GM18907 (cell line): ENCODE measurements around the gene SIDT1.

Experiments used
- ATAC-seq: cut with Tn5 transposase; IDR thresholded peaks from one replicate; pipeline ENCODE4 v1.9.1; 2021; ENCODE audit warnings: mild to moderate bottlenecking, moderate library complexity; ENCODE audit not compliant: unreplicated experiment

Gene SIDT1

DNA sequence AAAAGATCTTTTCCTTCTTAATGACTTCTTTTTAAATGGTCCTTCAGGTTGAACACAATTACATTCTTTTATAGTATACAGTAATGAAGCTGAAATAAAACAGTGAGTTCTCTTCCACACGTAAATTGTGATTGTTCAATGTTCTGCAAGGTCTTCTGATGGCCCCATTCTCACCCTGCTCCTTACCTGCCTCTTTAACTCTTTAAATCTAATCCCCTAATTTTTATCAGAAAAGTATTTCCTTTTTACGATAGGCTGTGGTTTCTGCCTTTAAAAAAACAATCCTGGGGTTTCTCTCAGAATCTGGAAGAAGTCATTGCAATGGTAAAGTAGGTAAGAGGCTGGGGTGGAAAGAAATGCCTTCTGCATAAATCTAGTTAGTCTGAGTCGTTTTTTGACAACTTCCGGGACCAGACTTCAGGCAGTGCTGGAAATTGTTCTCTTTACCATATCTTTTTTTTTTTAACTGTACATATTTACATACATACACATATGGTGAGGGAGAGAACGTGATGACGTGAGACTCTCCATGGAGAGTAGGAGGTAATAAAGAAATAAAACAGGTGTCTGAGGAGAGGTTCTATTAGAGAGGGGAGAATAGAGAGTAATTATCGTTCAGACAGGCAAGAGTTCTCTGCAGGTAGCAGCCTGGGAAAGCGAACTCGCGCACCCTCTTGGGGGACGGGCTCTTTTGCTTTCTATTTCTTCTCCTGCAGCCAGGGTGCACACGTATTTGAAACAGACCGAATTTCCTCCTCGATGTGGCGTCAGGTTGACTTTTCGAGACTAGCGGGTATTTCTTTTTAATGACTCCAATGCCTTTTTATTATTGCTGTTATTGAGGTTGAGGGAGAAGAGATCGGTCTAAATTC is at the start of gene SIDT1:
SIDT1 (plus strand) TSS at position 730 of the 872 bp plus-strand sequence. CDS start 467 bp downstream, outside the sequence.
- ATAC-seq = peak; percentile 74

DNA sequence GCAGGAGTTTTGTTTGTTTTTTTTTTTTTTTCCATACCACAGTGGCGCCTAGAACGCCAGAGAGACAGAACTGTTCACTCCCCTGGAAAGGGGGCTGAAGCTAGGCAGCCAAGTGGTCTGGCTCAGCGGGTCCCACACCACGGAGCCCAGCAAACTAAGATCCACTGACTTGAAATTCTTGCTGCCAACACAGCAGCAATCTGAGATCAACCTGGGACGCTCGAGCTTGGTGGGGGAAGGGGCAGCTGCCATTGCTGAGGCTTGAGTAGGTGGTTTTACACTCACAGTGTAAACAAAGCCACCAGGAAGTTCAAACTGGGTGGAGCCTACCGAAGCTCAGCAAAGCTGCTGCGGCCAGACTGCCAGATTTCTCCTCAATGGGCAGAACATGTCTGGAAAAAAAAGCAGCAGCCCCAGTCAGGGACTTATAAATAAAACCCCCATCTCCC is 47.2 kb upstream of the SIDT1 start:
- no peak for ATAC-seq

DNA sequence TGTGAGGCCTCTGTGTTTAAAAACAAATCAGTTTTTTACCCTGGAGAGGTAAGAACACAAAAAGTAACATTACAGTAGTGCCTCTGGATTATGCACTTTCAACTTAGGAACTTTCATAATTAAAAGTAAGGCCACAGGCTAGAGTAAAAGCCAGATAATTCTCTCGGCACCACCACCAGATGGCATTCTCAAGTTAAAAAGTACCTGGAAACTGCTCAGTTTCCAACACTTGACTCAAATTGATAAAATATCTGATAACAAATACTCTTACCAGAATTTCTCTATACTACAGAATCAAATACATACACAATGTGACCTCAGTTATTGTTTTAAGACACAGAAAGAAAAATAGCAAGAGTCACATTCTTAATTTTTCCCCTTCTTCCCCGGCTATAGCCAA is 37.3 kb upstream of the SIDT1 start:
- ATAC-seq = no peak

DNA sequence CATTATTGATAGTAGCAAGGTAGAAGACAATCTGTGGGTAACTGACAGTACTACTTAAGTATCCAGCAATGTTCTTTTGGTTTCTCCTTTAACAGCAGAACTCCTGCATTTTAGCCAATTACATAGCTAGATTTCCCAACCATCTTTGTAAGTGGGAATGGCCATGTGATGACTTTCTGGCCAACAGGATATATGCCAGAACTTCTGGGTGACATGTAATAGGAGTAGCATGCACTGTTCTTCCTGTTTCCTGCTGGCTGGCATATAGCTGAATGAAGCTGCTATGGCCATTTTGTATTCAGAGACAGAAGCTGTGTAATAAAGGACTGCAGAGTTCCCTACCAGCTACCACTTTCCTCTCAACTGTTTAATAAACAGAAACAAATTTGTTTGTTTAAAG is 35.4 kb upstream of the SIDT1 start:
- no peak for ATAC-seq

DNA sequence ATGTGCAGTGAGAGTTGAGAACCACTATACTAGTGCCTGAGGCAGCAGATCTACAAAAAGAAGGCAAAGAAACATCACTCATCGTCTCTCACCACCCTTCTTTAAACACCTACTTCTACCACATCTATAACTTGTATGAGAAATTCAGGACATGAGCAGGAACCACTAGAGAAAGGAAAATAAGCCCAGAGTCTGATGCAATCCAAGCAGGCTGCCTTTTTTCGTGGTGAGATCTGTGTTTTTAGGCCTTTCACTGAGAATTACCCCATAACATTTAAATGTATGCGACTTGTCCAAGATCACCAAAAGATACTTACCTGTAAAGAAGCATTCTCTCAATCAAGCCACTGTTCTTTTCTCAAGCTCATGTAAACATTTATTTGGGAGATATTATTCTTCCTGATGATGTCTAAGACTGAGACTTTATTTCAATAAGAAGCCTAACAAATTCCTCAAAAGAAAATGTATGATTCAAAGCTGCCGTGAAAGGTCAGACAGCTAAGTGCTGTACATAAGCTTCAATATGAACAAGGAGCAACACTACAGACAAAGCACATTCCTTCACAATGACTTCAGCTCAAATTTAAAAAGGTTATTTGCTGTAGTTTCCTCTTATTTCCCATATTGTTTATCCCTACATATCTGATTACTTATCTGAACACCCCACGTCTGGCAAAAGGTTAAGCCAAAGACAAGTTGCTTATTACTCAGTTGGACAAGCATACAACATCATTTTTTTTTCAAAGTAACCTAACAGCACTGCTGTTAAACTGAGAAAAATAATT is 33.9 kb upstream of the SIDT1 start:
- no peak for ATAC-seq

DNA sequence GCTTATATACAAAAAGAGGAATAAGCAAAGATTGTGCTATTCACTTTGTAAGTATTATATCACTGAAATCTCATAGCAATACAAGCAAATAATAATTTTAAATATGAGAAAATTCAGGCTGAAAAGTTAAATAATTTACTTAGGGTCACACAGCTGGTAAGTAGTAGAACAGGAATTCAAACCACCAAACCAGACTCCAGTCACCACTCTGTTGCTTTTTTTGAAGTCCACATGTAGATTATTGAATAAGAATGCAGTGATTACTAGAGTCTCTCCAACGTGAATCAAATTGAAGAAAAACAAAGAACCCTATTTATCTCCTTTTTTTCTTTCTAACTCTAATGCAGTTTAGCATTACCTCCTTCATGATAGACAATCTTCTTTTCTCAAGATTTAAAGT is 33.3 kb upstream of the SIDT1 start:
- no peak for ATAC-seq

DNA sequence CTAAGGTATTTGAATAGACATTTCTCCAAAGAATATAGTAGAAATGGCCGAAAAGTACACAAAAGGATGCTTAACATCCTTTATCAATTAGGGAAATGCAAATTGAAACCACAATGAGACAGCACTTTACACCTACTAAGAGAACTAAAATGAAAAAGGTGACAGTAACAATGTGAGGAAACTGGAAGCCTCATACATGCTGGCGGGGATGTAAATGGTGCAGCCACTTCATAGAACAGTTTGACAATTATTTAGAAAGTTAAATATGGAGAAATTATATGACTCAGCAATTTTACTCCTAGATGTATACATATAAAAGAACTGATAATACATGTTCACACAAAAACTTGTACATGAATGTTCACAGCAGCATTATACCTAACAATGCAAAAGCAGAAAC is 30.8 kb upstream of the SIDT1 start:
- ATAC-seq = no peak

DNA sequence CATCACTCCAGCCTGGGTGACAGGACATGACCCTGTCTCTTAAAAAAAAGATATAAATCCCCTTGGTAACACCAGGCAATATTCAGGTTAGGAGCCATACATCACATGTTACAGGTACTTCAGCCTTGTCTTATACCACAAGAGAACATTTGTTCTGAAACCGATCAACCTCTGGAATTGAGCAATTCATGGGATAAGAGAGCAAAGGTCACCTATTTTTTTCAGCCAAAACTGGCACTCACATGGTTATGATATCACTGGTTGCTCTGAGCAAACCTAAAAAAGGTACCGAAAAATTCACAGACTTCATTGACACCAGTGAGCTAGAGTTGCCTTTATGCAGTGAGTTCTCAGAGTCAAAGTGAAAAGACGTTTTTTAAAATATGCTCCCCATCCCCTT is 26.5 kb upstream of the SIDT1 start:
- no peak for ATAC-seq

DNA sequence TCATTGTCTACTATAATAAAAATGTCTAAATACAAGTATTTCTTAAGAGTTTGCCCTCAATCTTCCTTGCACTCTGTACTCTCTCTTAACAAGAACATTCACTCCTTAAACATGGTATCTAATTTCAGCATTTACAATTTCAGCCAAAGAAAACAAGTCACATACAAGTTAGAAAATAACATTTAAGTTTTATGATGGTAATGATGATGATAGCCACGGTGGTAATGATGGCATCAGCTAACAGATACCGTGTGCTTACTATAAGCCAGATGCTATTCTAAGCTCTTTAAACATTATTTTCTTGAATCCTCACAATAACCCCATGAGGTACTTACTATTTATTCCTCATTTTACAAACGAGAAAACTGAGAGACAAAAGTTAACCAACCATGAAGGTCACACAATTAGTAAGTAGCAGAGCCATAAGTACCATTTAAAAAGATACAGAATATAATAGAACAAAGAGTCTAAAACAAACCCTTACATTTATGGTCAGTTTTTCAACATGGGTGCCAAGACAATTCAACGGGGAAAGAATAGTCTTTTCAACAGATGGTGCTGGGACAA is 24.8 kb upstream of the SIDT1 start:
- ATAC-seq = no peak

DNA sequence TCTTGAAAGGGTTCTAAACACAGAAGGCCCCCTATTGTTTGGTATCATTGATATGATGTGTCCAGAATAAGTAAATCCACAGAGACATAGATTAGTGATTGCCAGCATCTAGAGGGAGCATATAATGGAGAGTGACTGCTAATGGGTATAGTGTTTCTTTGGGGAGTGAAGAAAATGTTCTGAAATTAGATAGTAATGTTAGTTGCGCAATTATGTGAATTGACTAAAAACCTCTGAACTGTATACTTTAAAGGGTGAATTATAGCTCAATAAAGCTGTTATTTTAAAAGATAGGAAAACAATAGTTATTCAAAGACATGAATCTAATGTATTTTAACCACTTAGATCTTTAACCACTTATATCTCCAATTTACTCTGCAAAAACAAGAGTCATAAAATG is 23.4 kb upstream of the SIDT1 start:
- ATAC-seq = no peak

DNA sequence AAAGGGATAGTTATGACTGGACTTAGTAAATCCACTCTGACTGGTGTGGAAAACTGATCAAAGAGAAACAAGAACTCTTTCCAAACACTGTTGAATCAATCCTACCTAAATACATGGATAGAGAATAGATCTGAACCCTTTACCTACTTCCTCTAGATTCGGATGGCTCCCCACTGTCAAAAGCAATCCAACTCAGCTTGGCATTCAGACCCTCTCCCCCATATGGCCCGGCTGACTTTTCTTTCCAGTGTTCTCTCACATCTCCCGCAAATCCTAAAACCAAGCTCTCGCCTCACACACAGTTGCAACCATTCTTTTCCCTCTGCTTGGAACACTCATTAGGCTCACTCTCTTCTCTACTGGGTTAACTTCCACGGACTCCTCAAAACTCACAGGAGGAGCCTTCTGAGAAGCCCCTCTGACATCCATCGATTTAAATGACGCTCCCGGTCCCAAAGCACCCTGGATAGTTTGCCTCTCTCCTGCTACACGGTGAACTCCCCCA is 18.0 kb upstream of the SIDT1 start:
- ATAC-seq = peak; percentile 10

DNA sequence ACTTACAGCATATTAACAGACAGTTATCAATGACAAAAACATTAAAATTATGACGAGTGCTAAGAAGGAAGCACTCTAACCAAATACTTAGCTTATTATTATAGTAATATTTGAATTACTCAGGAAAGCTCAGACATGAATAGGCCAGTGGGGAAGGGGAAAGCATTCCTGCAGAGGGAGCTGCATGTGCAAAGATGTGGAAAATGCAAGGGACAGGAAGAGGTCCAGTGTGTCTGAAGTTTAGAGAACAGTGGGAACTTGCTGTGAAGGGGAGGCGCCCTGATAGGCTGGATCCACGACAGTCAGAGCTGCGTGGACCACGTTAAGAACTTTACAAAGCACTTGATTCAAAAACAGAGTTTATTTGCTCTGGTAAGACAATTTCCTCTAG is 16.2 kb upstream of the SIDT1 start:
- no peak for ATAC-seq

DNA sequence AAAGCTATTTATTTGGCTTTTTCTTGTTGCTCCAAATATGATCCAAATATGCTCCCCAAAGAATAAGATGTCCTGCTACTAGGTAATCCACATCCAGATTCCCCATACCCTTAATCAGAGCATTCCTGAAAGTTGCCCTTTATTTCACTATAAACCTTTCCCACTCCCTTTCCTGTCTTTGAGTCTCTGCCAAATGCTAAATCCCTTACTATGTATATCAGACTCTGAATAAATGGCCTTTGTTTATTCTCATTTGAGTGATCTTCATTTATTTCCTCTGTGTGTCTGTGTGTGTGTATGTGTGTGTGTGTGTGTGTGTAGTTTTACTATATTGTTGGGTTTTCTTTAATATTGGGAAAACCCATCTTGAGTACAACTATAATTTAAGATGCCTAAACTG is 10.4 kb upstream of the SIDT1 start:
- ATAC-seq = no peak

DNA sequence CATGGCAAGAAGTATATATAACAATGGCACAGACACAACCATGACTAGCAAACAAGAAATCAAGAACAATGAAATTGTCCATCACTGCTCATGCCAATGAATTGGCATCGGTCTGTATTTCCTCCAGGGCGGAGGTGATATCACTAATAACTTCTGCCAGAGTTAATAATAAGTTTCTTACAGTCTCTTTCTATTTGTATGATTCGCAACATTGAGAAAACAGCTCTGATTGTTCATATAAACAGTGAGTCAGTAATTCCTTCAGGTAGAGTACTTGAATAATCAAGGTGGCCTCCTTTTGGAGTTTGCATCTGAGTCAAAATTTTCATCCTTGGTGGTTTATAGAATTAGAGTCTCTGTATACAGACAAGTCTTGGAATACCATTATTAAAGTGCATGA is 9.1 kb upstream of the SIDT1 start:
- ATAC-seq = no peak

DNA sequence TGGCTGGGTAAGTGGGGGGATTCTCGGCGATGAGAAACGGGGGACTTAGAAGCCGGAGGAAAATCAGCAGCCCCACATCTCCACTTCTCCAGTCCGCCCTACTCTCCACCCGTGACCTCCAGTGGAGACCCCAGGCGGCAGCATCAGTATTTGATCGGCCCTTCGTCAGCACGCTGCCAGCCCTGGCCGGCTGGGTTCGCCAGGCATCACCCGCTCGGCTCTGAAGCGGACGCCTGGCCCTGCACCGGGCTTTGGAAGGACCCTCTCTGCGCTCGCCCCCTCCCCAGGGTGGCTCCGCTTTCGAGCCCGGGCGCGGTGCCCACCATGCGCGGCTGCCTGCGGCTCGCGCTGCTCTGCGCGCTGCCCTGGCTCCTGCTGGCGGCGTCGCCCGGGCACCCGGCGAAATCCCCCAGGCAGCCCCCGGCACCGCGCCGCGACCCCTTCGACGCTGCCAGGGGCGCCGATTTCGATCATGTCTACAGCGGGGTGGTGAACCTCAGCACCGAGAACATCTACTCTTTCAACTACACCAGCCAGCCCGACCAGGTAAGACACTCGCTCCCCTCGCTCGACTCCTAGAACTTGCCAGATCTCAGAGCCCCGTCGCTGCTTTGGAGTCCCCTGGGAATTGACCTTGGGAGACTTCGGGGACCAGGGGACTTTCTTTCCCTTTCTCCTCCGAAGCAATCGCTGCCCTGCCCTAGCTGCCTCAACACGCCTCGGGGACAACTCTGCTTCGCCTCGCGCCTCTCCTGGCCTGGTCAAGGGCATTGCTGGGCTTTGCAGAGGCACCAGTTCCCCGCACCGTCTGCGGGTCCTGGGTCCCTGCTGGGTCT is 561 bp downstream of the SIDT1 start:
- peak; percentile 53 for ATAC-seq

DNA sequence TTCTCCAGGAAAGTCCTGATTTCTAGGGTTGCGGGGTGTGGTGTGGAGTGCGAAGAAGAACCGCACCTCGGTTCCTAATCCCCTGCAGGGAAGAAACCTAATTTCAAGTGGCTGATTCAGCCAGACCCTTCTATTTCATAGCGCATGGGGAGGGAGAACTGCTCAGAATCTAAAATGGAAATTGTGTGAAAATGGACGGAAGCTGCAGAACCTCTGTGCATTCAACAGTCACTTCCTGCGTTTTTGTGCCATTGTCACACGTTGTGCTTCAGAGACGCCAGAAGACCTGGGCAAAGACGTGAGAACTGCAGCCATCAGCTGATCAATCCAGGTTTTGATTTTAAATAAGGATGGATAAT is 1.2 kb downstream of the SIDT1 start:
- peak; percentile 32 for ATAC-seq

DNA sequence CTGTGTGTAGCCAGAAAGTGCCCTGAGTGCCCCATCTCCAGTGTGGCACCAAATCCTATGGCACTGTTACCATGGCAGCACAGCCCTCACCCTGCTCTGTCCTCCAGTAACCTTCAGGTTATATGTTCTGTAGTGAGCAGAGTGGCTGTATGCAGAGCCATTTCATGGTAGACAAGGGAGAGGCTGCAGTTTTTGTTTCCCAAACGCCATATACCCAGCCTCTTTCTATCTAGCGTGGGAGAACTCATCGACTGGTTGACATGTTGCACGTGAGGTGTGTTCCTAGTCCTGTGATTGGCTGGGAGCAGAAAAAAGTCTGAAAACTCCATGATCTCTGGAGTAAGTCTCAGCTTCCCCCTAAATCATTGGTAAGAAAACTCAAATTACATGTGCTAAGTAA is 2.0 kb downstream of the SIDT1 start:
- no peak for ATAC-seq

DNA sequence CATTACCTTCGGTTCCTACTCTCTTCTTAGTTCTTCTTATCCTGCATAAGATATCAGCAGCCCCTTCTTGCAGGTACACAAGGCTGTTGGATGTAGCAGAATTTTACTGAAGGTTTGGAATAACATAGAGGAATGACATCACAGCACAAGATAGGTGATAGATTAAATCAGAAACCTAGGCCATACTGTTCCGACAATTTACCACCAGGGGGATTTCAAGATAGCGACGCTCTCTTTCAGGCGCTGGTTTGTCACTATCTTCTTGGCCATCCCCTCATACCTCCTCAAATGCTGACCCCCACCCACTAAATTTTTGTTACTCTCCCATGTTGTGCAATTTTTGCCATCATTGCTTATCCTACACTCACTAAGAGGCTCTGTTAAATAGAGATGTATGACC is 3.5 kb downstream of the SIDT1 start:
- ATAC-seq = no peak

DNA sequence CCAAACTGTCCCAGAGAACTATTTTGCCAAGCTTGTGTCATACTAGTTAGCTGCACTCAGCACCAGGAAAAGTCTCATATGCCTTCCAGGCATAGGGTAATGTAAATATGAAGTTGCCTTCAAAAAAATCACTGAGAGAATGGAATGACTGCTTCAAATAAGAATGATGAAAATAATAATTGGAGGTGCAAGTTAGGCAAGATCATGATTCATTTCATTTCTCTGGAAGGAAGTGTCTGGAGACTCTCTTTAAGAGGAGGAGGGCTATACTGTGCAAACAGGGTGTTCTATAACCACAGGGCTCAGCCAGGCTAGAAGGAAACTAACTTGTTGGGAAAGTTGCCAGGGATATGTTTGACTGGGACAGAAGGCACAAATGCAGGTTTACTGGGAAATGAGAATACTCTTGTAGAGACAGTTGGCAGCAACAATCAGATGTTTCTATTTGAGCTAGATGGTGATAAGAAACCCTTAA is 4.3 kb downstream of the SIDT1 start:
- ATAC-seq = no peak

DNA sequence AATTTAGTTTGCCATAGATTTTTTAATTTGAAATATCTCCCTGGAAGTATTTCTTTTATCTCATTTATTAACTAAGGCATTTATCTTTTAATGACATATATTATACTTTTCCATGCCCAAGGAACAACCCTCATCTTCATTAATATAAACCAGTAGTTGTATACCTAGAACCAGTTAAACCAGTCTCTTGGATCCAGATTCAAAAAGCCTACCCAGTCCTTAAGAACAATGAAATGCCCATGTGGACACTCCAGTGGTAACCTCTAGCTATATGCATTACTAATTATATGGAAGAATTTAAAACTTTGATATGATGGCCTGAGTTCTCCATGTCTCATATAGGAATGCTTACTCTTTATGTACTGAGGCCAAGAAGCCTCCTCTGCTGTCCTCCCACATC is 4.8 kb downstream of the SIDT1 start:
- no peak for ATAC-seq

DNA sequence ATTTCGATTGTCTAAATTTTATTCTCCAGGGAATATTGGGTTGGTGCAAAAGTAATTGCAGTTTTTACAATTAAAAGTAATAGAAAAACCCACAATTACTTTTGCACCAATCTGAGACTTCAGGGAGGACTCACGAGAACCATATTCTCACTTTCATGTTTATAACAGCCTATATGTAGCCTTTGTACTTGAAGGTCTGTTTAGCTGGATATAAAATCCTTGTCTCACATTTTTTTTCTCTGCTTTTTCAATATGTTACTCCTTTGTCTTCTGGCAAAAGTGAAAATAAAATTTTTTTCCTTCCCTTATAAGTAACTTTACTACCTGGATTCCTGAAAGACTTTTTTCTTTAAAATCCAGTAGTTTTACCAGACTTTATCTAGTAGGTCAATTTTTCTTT is 9.2 kb downstream of the SIDT1 start:
- ATAC-seq = no peak
